Ovary (tissue), 9 donors: Measurements from ENCODE around the gene RSAD1. TPM values are rescaled to one million over a fixed set of nuclear protein-coding genes. Genes with fewer than 3 reads are reported as not detected.

Source experiments
- polyA plus RNA-seq, 2 donors: library from polyadenylated mRNA; stranded (reverse); fragments of 200-250 nt in 1 of 2; fragments of 350-450 nt in 1 of 2; fragmentation: Illumina TruSeq in 1 of 2; extraction: RNeasy Lipid Tissue Mini Kit (QIAGEN cat#74804) in 1 of 2; gene quantifications; one replicate each; pipeline ENCODE4 v1.2.3, GENCODE V29; 2013 to 2014
- total RNA-seq, 7 donors: library from RNA; depleted of rRNA in 2 of 7; stranded (reverse); fragments of >200 nt in 2 of 7; fragmentation: NEBNext Ultra II Directional in 3 of 7; extraction: Animal tissue kit (Norgen Biotek cat#: 25700) in 3 of 7; gene quantifications; one replicate each; pipeline versions ENCODE4 v1.1.0 to v1.2.4, GENCODE V29; 2016 to 2023
- donor health status: DM: no; HTN: no; CAD: no; lungs with moderate emphysema.
- donor health status: DM: no; HTN: no; CAD: no.
- donor health status: Bipolar disorder and iron deficiency.
- donor health status: DM: yes; HTN: yes; CAD: no.
- donor health status: DM: no; HTN: no; CAD: no.
- donor health status: DM: yes; HTN: yes; CAD: no.

RSAD1 gene
- total and polyA plus RNA-seq, 9 donors = 21.2 to 48.0 (median 34.6) TPM

Other genes with a start within 250 kb of the RSAD1 start
- gene TMEM92, start 204.4 kb upstream of the RSAD1 start, total RNA-seq = 1 to 10 TPM in 6 of 7 donors, under 1 TPM in 1; 0.34 to 3.5 (median 1.6) TPM
- 1 to 10 TPM in 1 of 2 donors, under 1 TPM in 1; 0.32 to 2.5 TPM for gene TMEM92, start 204.4 kb upstream of the RSAD1 start, polyA plus RNA-seq
- gene XYLT2, start 132.7 kb upstream of the RSAD1 start, total RNA-seq = 10 to 100 TPM; 17.9 to 34.1 (median 28.7) TPM
- gene XYLT2, start 132.7 kb upstream of the RSAD1 start, polyA plus RNA-seq = 10 to 100 TPM in 1 of 2 donors, 1 to 10 TPM in 1; 5.2 to 17.2 TPM
- gene MRPL27, start 105.7 kb upstream of the RSAD1 start, total RNA-seq = 10 to 100 TPM; 38.7 to 60.2 (median 47.7) TPM
- 10 to 100 TPM; 53.6 to 74.8 TPM for gene MRPL27, start 105.7 kb upstream of the RSAD1 start, polyA plus RNA-seq
- 1 to 10 TPM in 2 of 7 donors, under 1 TPM in 5; 0.46 to 1.3 (median 0.88) TPM for gene EME1, start 105.6 kb upstream of the RSAD1 start, total RNA-seq
- gene EME1, start 105.6 kb upstream of the RSAD1 start, polyA plus RNA-seq = 1 to 10 TPM in 1 of 2 donors, under 1 TPM in 1; 0.63 to 1.4 TPM
- gene LRRC59, start 81.3 kb upstream of the RSAD1 start, total RNA-seq = 10 to 100 TPM; 18.4 to 64.5 (median 41.0) TPM
- gene LRRC59, start 81.3 kb upstream of the RSAD1 start, polyA plus RNA-seq = 10 to 100 TPM; 22.5 to 71.4 TPM
- gene ACSF2, start 52.6 kb upstream of the RSAD1 start, total RNA-seq = 10 to 100 TPM; 26.7 to 86.0 (median 49.5) TPM
- gene ACSF2, start 52.6 kb upstream of the RSAD1 start, polyA plus RNA-seq = 10 to 100 TPM; 39.1 to 49.5 TPM
- gene CHAD, start 10.0 kb upstream of the RSAD1 start, total RNA-seq = under 1 TPM in 6 of 7 donors, not detected in 1; 0.18 to 0.92 (median 0.46) TPM
- gene CHAD, start 10.0 kb upstream of the RSAD1 start, polyA plus RNA-seq = 1 to 10 TPM in 1 of 2 donors, under 1 TPM in 1; 0.29 to 2.5 TPM
- 1 to 10 TPM; 2.5 to 8.1 (median 4.5) TPM for gene MYCBPAP, start 29.6 kb downstream of the RSAD1 start, total RNA-seq
- 1 to 10 TPM; 3.2 to 9.7 TPM for gene MYCBPAP, start 29.6 kb downstream of the RSAD1 start, polyA plus RNA-seq
- 10 to 100 TPM in 6 of 7 donors, 1 to 10 TPM in 1; 8.8 to 33.4 (median 22.4) TPM for gene EPN3, start 53.9 kb downstream of the RSAD1 start, total RNA-seq
- 1 to 10 TPM; 6.2 to 7.3 TPM for gene EPN3, start 53.9 kb downstream of the RSAD1 start, polyA plus RNA-seq
- 10 to 100 TPM; 53.7 to 81.2 (median 62.6) TPM for gene SPATA20, start 68.3 kb downstream of the RSAD1 start, total RNA-seq
- gene SPATA20, start 68.3 kb downstream of the RSAD1 start, polyA plus RNA-seq = 10 to 100 TPM; 43.5 to 55.4 TPM
- gene CACNA1G, start 81.9 kb downstream of the RSAD1 start, total RNA-seq = 10 to 100 TPM in 3 of 7 donors, 1 to 10 TPM in 4; 1.9 to 39.1 (median 6.5) TPM
- 1 to 10 TPM; 1.0 to 1.2 TPM for gene CACNA1G, start 81.9 kb downstream of the RSAD1 start, polyA plus RNA-seq
- 10 to 100 TPM in 1 of 7 donors, 1 to 10 TPM in 6; 1.4 to 11.4 (median 5.2) TPM for gene ABCC3, start 156.0 kb downstream of the RSAD1 start, total RNA-seq
- gene ABCC3, start 156.0 kb downstream of the RSAD1 start, polyA plus RNA-seq = 10 to 100 TPM in 1 of 2 donors, 1 to 10 TPM in 1; 2.5 to 14.2 TPM
- 10 to 100 TPM; 19.4 to 52.6 (median 42.1) TPM for gene ANKRD40, start 229.1 kb downstream of the RSAD1 start, total RNA-seq
- gene ANKRD40, start 229.1 kb downstream of the RSAD1 start, polyA plus RNA-seq = 10 to 100 TPM; 17.0 to 41.7 TPM
- 100 to 1,000 TPM; 103 to 172 (median 139) TPM for gene LUC7L3, start 240.7 kb downstream of the RSAD1 start, total RNA-seq
- 100 to 1,000 TPM in 1 of 2 donors, 10 to 100 TPM in 1; 96.5 to 148 TPM for gene LUC7L3, start 240.7 kb downstream of the RSAD1 start, polyA plus RNA-seq